ENCODE results near the gene GFPT2. TPM values are rescaled to one million over a fixed set of nuclear protein-coding genes. Genes with fewer than 3 reads are reported as not detected.

The GFPT2 gene
- total and polyA plus RNA-seq, 2 of the 8 experiments (the other 6 are each of a cell fraction or from before 2014, with no cell fraction given) = 83.7 to 143 TPM

GRCh38 chr5:180259260-180259611 lies 93.9 kb downstream of the GFPT2 start:
- Histone ChIP-seq H2AFZ (ENCODE audit: low read length) (no peak overlapping the region), H3K4me3 (ENCODE audit: extremely low read depth in 1 of 4, insufficient read depth in 2 of 4, low read depth in 3 of 4, low read length in 4 of 4) (no peak overlapping the region)

More at GRCh38 chr5:180259260-180259611, 93.9 kb downstream of the GFPT2 start:
- TF ChIP-seq RXRA (IDR thresholded peaks at IDR 0.05; ENCODE audit: insufficient read depth, low read depth, low read length) (no peak), ZNF274 (IDR thresholded peaks at IDR 0.05; ENCODE audit: borderline replicate concordance, extremely low read depth, low read length) (peak; percentile 75)
- no peaks in the 10 kb centered on the region for H4K20me1 ChIP-seq (replicated peaks in 1 of 2; ENCODE audit: control insufficient read depth in 1 of 2, insufficient read depth in 2 of 2, low read length in 2 of 2)
- no peak overlapping the region for H4K5ac ChIP-seq (ENCODE audit: insufficient read length, low read depth, low read length)
- no peak overlapping the region for H4K8ac ChIP-seq (ENCODE audit: extremely low read depth, insufficient read depth, low read length)
- no peak overlapping the region for H2BK120ac ChIP-seq (replicated peaks; ENCODE audit: low read depth, low read length)
- no peaks in the 10 kb centered on the region for H3K79me1 ChIP-seq (ENCODE audit: low read depth, low read length)
- H3K4me2 ChIP-seq (ENCODE audit: insufficient read depth in 1 of 2, low read depth in 2 of 2, low read length in 2 of 2) = no peak overlapping the region
- H3K4me1 ChIP-seq (replicated peaks in 1 of 4; ENCODE audit: control insufficient read depth in 3 of 4, insufficient read depth in 4 of 4, low read length in 3 of 4) = no peaks in the 10 kb centered on the region
- no peak overlapping the region for H2BK15ac ChIP-seq (ENCODE audit: low read length)
- no peaks in the 10 kb centered on the region for H3K79me2 ChIP-seq (ENCODE audit: control insufficient read depth in 1 of 2, insufficient read depth in 2 of 2, low read length in 2 of 2)
- peaks cover 84% of the 10 kb centered on the region in 2 experiments for H3K9me3 ChIP-seq (ENCODE audit: insufficient read depth in 2 of 2, low read depth in 1 of 2, low read length in 1 of 2)
- H3K27me3 ChIP-seq (replicated peaks in 1 of 4; ENCODE audit: control insufficient read depth in 3 of 4, extremely low read depth in 1 of 4, insufficient read depth in 3 of 4, low read length in 3 of 4) = no peaks in the 10 kb centered on the region
- H2BK12ac ChIP-seq (ENCODE audit: low read depth, low read length) = no peak overlapping the region
- H3K56ac ChIP-seq (replicated peaks; ENCODE audit: insufficient read length, low read depth, low read length) = no peak overlapping the region
- no peak overlapping the region for H3K14ac ChIP-seq (ENCODE audit: insufficient read length)
- H3K36me3 ChIP-seq (ENCODE audit: control insufficient read depth in 2 of 4, insufficient read depth in 4 of 4, low read length in 3 of 4) = peaks cover 12 to 91% (median 50%) of the 10 kb centered on the region in 4 experiments
- no peak overlapping the region for H3K9ac ChIP-seq (replicated peaks in 1 of 4; ENCODE audit: extremely low read depth in 1 of 4, low read depth in 3 of 4, low read length in 3 of 4)
- no peak overlapping the region for H3K4ac ChIP-seq (replicated peaks; ENCODE audit: insufficient read length, low read depth, low read length)
- CTCF ChIA-PET (ENCODE audit: partially characterized antibody) = no interaction called here
- no peaks in the 10 kb centered on the region for H3K23me2 ChIP-seq (ENCODE audit: low read depth, low read length)
- DNase-seq (ENCODE audit: low read depth in 1 of 2, low spot score in 2 of 2) (no peak), FAIRE-seq (no peak)
- no peak overlapping the region for H2BK20ac ChIP-seq (ENCODE audit: low read length)
- no peak overlapping the region for H3K27ac ChIP-seq (ENCODE audit: low read depth, low read length)
- no peak overlapping the region for H4K91ac ChIP-seq (replicated peaks; ENCODE audit: insufficient read length, low read length)
- WGBS, 2 experiments (ENCODE audit: extremely low coverage in 1 of 2, insufficient coverage in 1 of 2, insufficient read length in 1 of 2, insufficient replicate concordance in 2 of 2, low coverage in 1 of 2, low lambda C conversion rate in 2 of 2, missing lambda C conversion rate in 1 of 2) = 91% methylated on average over 3 of the region's 3 CpGs; no CpG with 5 or more reads in 1 of the 2 experiments
- POLR2A ChIA-PET (ENCODE audit: partially characterized antibody) = no interaction called here
- no peak overlapping the region for H2AK5ac ChIP-seq (ENCODE audit: low read depth, low read length)
- no peak overlapping the region for H3K18ac ChIP-seq (ENCODE audit: extremely low read depth, low read length)
- H3K23ac ChIP-seq (ENCODE audit: insufficient read length) = no peak overlapping the region
- no peak overlapping the region for H2BK5ac ChIP-seq (ENCODE audit: low read depth, low read length)

Measured in H1 (cell line).